Activated B cell treated with CpG ODN at 0.5 μM for 24 hours (primary cell): ENCODE results near the gene WDR27. TPM values are rescaled to one million over a fixed set of nuclear protein-coding genes. Genes with fewer than 3 reads are reported as not detected.

Source experiments
- ATAC-seq: fragments of 200-7000 bp; cut with Tn5 transposase; one replicate; pipeline ENCODE4 v1.10.0; 2021; ENCODE audit warnings: low read depth, mild to moderate bottlenecking, moderate library complexity
- CTCF ChIA-PET: fragments of 350-600 bp; sonication (Branson Sonifier 250); formaldehyde crosslinking; loops from one replicate; lab custom pipeline; 2021; ENCODE audit warnings: antibody characterized with exemption; lab: Charles Lee
- POLR2A ChIA-PET: fragments of 350-600 bp; sonication (Branson Sonifier 250); formaldehyde crosslinking; loops from one replicate; lab custom pipeline; 2021; ENCODE audit warnings: antibody characterized with exemption; lab: Charles Lee
- DNase-seq: peaks from one replicate; pipeline ENCODE4 v3.0.0; 2022
- H3K27ac Mint-ChIP-seq: one replicate; pipeline ENCODE4 v1.8.0; 2020; ENCODE audit warnings: mixed read lengths
- H3K27me3 Mint-ChIP-seq: one replicate; pipeline ENCODE4 v1.8.0; 2021; ENCODE audit warnings: mixed read lengths
- H3K36me3 Mint-ChIP-seq: one replicate; pipeline ENCODE4 v1.8.0; 2021; ENCODE audit warnings: low read depth, mixed read lengths
- H3K4me1 Mint-ChIP-seq: one replicate; pipeline ENCODE4 v1.8.0; 2021; ENCODE audit warnings: mixed read lengths
- H3K4me3 Mint-ChIP-seq: one replicate; pipeline ENCODE4 v1.8.0; 2020; ENCODE audit warnings: mild to moderate bottlenecking, mixed read lengths
- H3K9me3 Mint-ChIP-seq: one replicate; pipeline ENCODE4 v1.8.0; 2020; ENCODE audit warnings: mixed read lengths
- CTCF ChIP-seq: fragments of 200-600 bp; IDR thresholded peaks from one replicate; pipeline ENCODE4 v1.8.0; 2022; ENCODE audit warnings: antibody characterized with exemption, mild to moderate bottlenecking
- intact Hi-C: fragments of 100-400 bp; cut with micrococcal nuclease; formaldehyde crosslinking; loops from one replicate; pipeline ENCODE4 v1.15.1; 2024
- total RNA-seq: library from RNA; stranded (reverse); gene quantifications from 2 replicates; pipeline ENCODE4 v1.2.3, GENCODE V29; 2022

The WDR27 gene
- total RNA-seq, 1 donor from 2014 or later: 49.1 TPM

- intact Hi-C loops: no loop called here
- CTCF ChIA-PET: no interaction called here
- Mint-ChIP-seq H3K9me3 (no peaks in the 10 kb centered on the region), H3K27ac (no peak overlapping the region), H3K36me3 (peaks cover 20% of the 10 kb centered on the region), H3K4me1 (peaks cover 8% of the 10 kb centered on the region), H3K4me3 (no peak overlapping the region), H3K27me3 (no peaks in the 10 kb centered on the region)
- ATAC-seq (no peak), DNase-seq (no peak)
- POLR2A ChIA-PET: no interaction called here
- TF ChIP-seq CTCF: no peak
Observed at GRCh38 chr6:169577974-169578373, 123.9 kb downstream of the WDR27 start.

- ATAC-seq (no peak), DNase-seq (no peak)
- POLR2A ChIA-PET: interaction anchor here (0.6 kb wide), 1 partner anchor 18 kb away, joined by 3 read pairs; no protein-coding TSS in a partner anchor
- TF ChIP-seq CTCF: no peak
- Mint-ChIP-seq H3K27me3 (no peaks in the 10 kb centered on the region), H3K27ac (no peak overlapping the region), H3K4me1 (peaks cover 3% of the 10 kb centered on the region), H3K9me3 (no peaks in the 10 kb centered on the region), H3K4me3 (no peak overlapping the region), H3K36me3 (peaks cover 19% of the 10 kb centered on the region)
- CTCF ChIA-PET: no interaction called here
- intact Hi-C loops: no loop called here
Observed at GRCh38 chr6:169577236-169577635, 124.6 kb downstream of the WDR27 start.

GRCh38 chr6:169575821-169576220, 126.0 kb downstream of the WDR27 start:
- Mint-ChIP-seq H3K9me3 (no peaks in the 10 kb centered on the region), H3K36me3 (peaks cover 10% of the 10 kb centered on the region), H3K4me3 (no peak overlapping the region), H3K27ac (no peak overlapping the region), H3K4me1 (peaks cover 3% of the 10 kb centered on the region), H3K27me3 (no peaks in the 10 kb centered on the region)
- no peak for DNase-seq
- intact Hi-C loops: no loop called here
- no peak for TF ChIP-seq CTCF
- ChIA-PET POLR2A (no interaction called here), CTCF (no interaction called here)
- no peak for ATAC-seq

- POLR2A ChIA-PET: no interaction called here
Observed at GRCh38 chr6:169575365-169575764, 126.5 kb downstream of the WDR27 start.

GRCh38 chr6:169574420-169574819, 127.4 kb downstream of the WDR27 start:
- Mint-ChIP-seq H3K27me3 (no peaks in the 10 kb centered on the region), H3K9me3 (no peaks in the 10 kb centered on the region), H3K36me3 (peaks cover 12% of the 10 kb centered on the region), H3K27ac (no peak overlapping the region), H3K4me3 (no peak overlapping the region), H3K4me1 (no peaks in the 10 kb centered on the region)
- ChIA-PET CTCF (interaction anchor here (0.6 kb wide), 1 partner anchor 105 kb away, joined by 3 read pairs; no protein-coding TSS in a partner anchor), POLR2A (no interaction called here)
- no peak for TF ChIP-seq CTCF
- intact Hi-C loops: no loop called here
- ATAC-seq (no peak), DNase-seq (no peak)

More at GRCh38 chr6:169575365-169575764, 126.5 kb downstream of the WDR27 start:
- no peak for ATAC-seq
- Mint-ChIP-seq H3K36me3 (peaks cover 10% of the 10 kb centered on the region), H3K4me3 (no peak overlapping the region), H3K27ac (no peak overlapping the region), H3K27me3 (no peaks in the 10 kb centered on the region), H3K9me3 (no peaks in the 10 kb centered on the region), H3K4me1 (peaks cover 3% of the 10 kb centered on the region)
- no peak for TF ChIP-seq CTCF
- intact Hi-C loops: no loop called here
- CTCF ChIA-PET: no interaction called here
- no peak for DNase-seq
